CD4-positive, alpha-beta T cell (primary cell): ENCODE results near the gene PPP1R1C. TPM values are rescaled to one million over a fixed set of nuclear protein-coding genes. Genes with fewer than 3 reads are reported as not detected.

ENCODE experiments used
- ATAC-seq: fragments of 200-7000 bp; cut with Tn5 transposase; one replicate; pipeline ENCODE4 v1.10.0; 2022; ENCODE audit warnings: mild to moderate bottlenecking; ENCODE audit not compliant: poor library complexity
- CTCF ChIA-PET: fragments of 350-600 bp; sonication (Branson Sonifier 250); formaldehyde crosslinking; loops from one replicate; lab custom pipeline; 2021; ENCODE audit warnings: antibody characterized with exemption, inconsistent platforms; lab: Charles Lee
- POLR2A ChIA-PET: fragments of 350-600 bp; sonication (Branson Sonifier 250); formaldehyde crosslinking; loops from one replicate; lab custom pipeline; 2021; ENCODE audit warnings: antibody characterized with exemption, inconsistent platforms; lab: Charles Lee
- DNase-seq, 14 experiments: peaks; one replicate each; pipeline ENCODE4 v3.0.0-alpha.2; 2013 to 2020; ENCODE audit warnings: mixed read lengths in 2 of 14
- H3K27ac ChIP-seq, 2 donors: one replicate each; pipeline versions ENCODE4 v1.5.1 to v1.7.0; 2013; ENCODE audit warnings: low read length in 2 of 2, low read depth in 1 of 2, mild to moderate bottlenecking in 1 of 2
- H3K27me3 ChIP-seq, 2 experiments: 1 replicate in 1 of 2; 2 replicates in 1 of 2; pipeline versions ENCODE4 v1.6.1 to v1.7.0; 2013; ENCODE audit warnings: low read length in 2 of 2, control low read depth in 1 of 2, mild to moderate bottlenecking in 1 of 2, moderate library complexity in 1 of 2; ENCODE audit not compliant: insufficient read depth in 2 of 2, control insufficient read depth in 1 of 2
- H3K36me3 ChIP-seq: one replicate; pipeline ENCODE4 v1.6.1; 2013; ENCODE audit warnings: low read length, control low read depth; ENCODE audit not compliant: insufficient read depth
- H3K4me1 ChIP-seq: one replicate; pipeline ENCODE4 v1.6.1; 2013; ENCODE audit warnings: low read length, control low read depth; ENCODE audit not compliant: insufficient read depth
- H3K4me3 ChIP-seq: one replicate; pipeline ENCODE4 v1.5.1; 2013; ENCODE audit warnings: mild to moderate bottlenecking, low read length, moderate library complexity
- H3K9me3 ChIP-seq, 2 experiments: 1 replicate in 1 of 2; 2 replicates in 1 of 2; pipeline versions ENCODE4 v1.6.1 to v1.7.0; 2013; ENCODE audit warnings: low read length in 2 of 2, mild to moderate bottlenecking in 2 of 2, control low read depth in 1 of 2, moderate library complexity in 1 of 2; ENCODE audit not compliant: control insufficient read depth in 1 of 2, insufficient read depth in 1 of 2
- H3K27ac Mint-ChIP-seq: one replicate; pipeline ENCODE4 v1.8.0; 2020; ENCODE audit warnings: mixed read lengths
- H3K27me3 Mint-ChIP-seq: one replicate; pipeline ENCODE4 v1.8.0; 2021; ENCODE audit warnings: mixed read lengths
- H3K36me3 Mint-ChIP-seq: one replicate; pipeline ENCODE4 v1.8.0; 2021; ENCODE audit warnings: low read depth, mixed read lengths
- H3K4me1 Mint-ChIP-seq: one replicate; pipeline ENCODE4 v1.8.0; 2021; ENCODE audit warnings: low read depth, mixed read lengths
- H3K4me3 Mint-ChIP-seq: one replicate; pipeline ENCODE4 v1.8.0; 2020; ENCODE audit warnings: mild to moderate bottlenecking, mixed read lengths
- H3K9me3 Mint-ChIP-seq: one replicate; pipeline ENCODE4 v1.8.0; 2020; ENCODE audit warnings: mixed read lengths
- CTCF ChIP-seq: fragments of 200-600 bp; IDR thresholded peaks from one replicate; pipeline ENCODE4 v1.8.0; 2022; ENCODE audit warnings: antibody characterized with exemption, mild to moderate bottlenecking
- intact Hi-C, 2 experiments: fragments of 100-400 bp; cut with DNase I in 1 of 2; cut with micrococcal nuclease in 1 of 2; formaldehyde crosslinking; loops; one replicate each; pipeline versions ENCODE4 v1.15.1 to v1.9.0; 2023 to 2025; cut with DNase I, micrococcal nuclease
- total RNA-seq, 174 experiments: library from RNA in 2 of 174; stranded (reverse) in 2 of 174; gene quantifications; one replicate each; pipeline ENCODE4 v1.2.3 and lab custom pipeline; 2021 to 2026

Gene PPP1R1C
- total RNA-seq, 2 experiments from 2014 or later: not detected

- Histone ChIP-seq H3K4me1 (no peaks in the 10 kb centered on the region), H3K27ac (no peak overlapping the region), H3K4me3 (no peak overlapping the region), H3K27me3 (no peaks in the 10 kb centered on the region), H3K9me3 (no peaks in the 10 kb centered on the region), H3K36me3 (no peaks in the 10 kb centered on the region)
- no peak overlapping the region for H3K4me3 Mint-ChIP-seq
- peaks cover 4% of the 10 kb centered on the region for H3K27me3 Mint-ChIP-seq
- DNase-seq (no peak), ATAC-seq (no peak)
- intact Hi-C loops: no loop called here
- POLR2A ChIA-PET: interaction anchor here (0.7 kb wide), 1 partner anchor 88 kb away, joined by 3 read pairs; no protein-coding TSS in a partner anchor
- no peaks in the 10 kb centered on the region for H3K4me1 Mint-ChIP-seq
- H3K36me3 Mint-ChIP-seq: no peaks in the 10 kb centered on the region
- H3K27ac Mint-ChIP-seq: no peak overlapping the region
- CTCF ChIA-PET: no interaction called here
- no peaks in the 10 kb centered on the region for H3K9me3 Mint-ChIP-seq
- no peak for TF ChIP-seq CTCF
Observed at GRCh38 chr2:181984814-181985631, 630 bp upstream of the PPP1R1C start.

GRCh38 chr2:181988154-181988924, 2.7 kb downstream of the PPP1R1C start:
- ChIA-PET CTCF (no interaction called here), POLR2A (no interaction called here)
- Histone ChIP-seq H3K4me1 (no peaks in the 10 kb centered on the region), H3K36me3 (no peaks in the 10 kb centered on the region), H3K27me3 (no peaks in the 10 kb centered on the region), H3K27ac (no peak overlapping the region), H3K9me3 (no peaks in the 10 kb centered on the region), H3K4me3 (no peak overlapping the region)
- H3K4me3 Mint-ChIP-seq: no peak overlapping the region
- ATAC-seq: no peak
- no peak overlapping the region for H3K27ac Mint-ChIP-seq
- H3K4me1 Mint-ChIP-seq: no peaks in the 10 kb centered on the region
- H3K27me3 Mint-ChIP-seq: peaks cover 4% of the 10 kb centered on the region
- intact Hi-C loops: no loop called here
- no peak for DNase-seq
- H3K9me3 Mint-ChIP-seq: no peaks in the 10 kb centered on the region
- TF ChIP-seq CTCF: no peak
- no peaks in the 10 kb centered on the region for H3K36me3 Mint-ChIP-seq

GRCh38 chr2:181989099-181989498, 3.4 kb downstream of the PPP1R1C start:
- no peak for TF ChIP-seq CTCF
- Histone ChIP-seq H3K36me3 (no peaks in the 10 kb centered on the region), H3K4me3 (no peak overlapping the region), H3K27ac (no peak overlapping the region), H3K27me3 (no peaks in the 10 kb centered on the region), H3K4me1 (no peaks in the 10 kb centered on the region), H3K9me3 (no peaks in the 10 kb centered on the region)
- CTCF ChIA-PET: interaction anchor here (0.7 kb wide), 1 partner anchor 1224 kb away, joined by 3 read pairs; no protein-coding TSS in a partner anchor
- Mint-ChIP-seq H3K4me1 (no peaks in the 10 kb centered on the region), H3K27me3 (peaks cover 4% of the 10 kb centered on the region), H3K9me3 (no peaks in the 10 kb centered on the region), H3K4me3 (no peak overlapping the region), H3K36me3 (no peaks in the 10 kb centered on the region), H3K27ac (no peak overlapping the region)
- ATAC-seq: no peak
- no peak for DNase-seq
- POLR2A ChIA-PET: no interaction called here
- intact Hi-C loops: no loop called here
